PFSK-1 (cell line): ENCODE data around the gene COLEC12.

Experiments used
- FOXP2 ChIP-seq: optimal IDR thresholded peaks from 2 replicates; pipeline ENCODE3; 2011; ENCODE audit warnings: borderline replicate concordance, control low read depth, inconsistent platforms; ENCODE audit not compliant: insufficient read depth; ENCODE audit errors: extremely low read length, extremely low read depth
- POLR2AphosphoS5 ChIP-seq: IDR thresholded peaks from 2 replicates; pipeline ENCODE4 v1.6.1; 2012; ENCODE audit warnings: low read depth, mild to moderate bottlenecking, control low read depth, low read length, moderate library complexity
- REST ChIP-seq, 2 experiments: IDR thresholded peaks; 2 replicates each; pipeline versions ENCODE4 v1.6.1 to v1.8.0; 2011 to 2012; ENCODE audit warnings: low read depth in 2 of 2, low read length in 2 of 2, control low read depth in 1 of 2, inconsistent platforms in 1 of 2, mild to moderate bottlenecking in 1 of 2, moderate library complexity in 1 of 2; ENCODE audit not compliant: insufficient read depth in 1 of 2
- SIN3A ChIP-seq: IDR thresholded peaks from 2 replicates; pipeline ENCODE4 v1.6.1; 2012; ENCODE audit warnings: mild to moderate bottlenecking, low read length, moderate library complexity, borderline replicate concordance; ENCODE audit not compliant: insufficient read depth
- TAF1 ChIP-seq: IDR thresholded peaks from 2 replicates; pipeline ENCODE4 v1.6.1; 2012; ENCODE audit warnings: low read length, control low read depth, borderline replicate concordance; ENCODE audit not compliant: insufficient read depth

Gene COLEC12

DNA sequence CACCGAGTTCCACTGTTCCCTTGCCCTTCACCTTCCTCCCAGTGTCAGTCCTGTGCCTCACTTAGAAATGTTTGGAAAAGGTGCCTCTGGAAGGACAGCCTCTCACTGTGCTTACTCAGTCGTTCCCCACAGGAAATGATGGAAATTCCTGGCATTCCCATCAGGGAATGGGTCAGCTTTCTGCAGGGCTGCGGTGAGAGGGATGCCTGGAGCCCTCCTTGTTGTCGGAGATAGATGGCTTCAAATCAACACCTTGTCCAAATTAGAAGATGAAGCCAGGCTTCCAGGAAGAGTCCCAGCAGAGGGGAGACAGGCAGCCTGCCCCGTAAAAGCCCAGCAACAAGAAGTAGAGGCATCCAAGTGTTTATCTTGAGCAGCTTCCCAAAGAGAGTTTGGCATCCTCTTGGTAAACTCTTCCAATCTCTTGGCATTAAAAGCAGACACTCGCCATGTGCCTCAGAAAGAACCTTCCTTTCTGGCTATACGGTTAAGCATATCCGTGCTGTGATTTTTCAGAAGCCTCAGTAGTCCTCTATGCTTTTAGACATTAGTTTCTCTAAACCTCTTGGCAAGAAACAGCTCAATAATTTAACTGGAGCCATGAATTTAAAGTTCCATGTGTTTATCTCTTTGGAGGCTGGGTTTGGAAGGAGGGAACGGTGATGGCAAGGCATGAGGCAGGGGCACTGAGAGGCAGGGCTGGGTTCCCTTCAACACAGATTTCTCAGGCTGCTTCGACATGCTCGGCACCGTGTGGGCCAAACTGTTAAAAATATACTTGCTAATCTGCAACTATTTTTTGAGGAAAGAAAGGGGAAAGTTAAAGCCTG, 25.1 kb downstream of the COLEC12 start:
- no peak for TF ChIP-seq REST (IDR thresholded peaks at IDR 0.05; ENCODE audit: insufficient read depth in 1 of 2, low read depth in 2 of 2, low read length in 2 of 2)
- no peak for TF ChIP-seq FOXP2
- TF ChIP-seq SIN3A, result no peak
- no peak for TF ChIP-seq TAF1
- no peak for TF ChIP-seq POLR2AphosphoS5

- TF ChIP-seq TAF1 (no peak), FOXP2 (no peak), SIN3A (no peak), POLR2AphosphoS5 (no peak), REST (IDR thresholded peaks at IDR 0.05; ENCODE audit: insufficient read depth in 1 of 2, low read depth in 2 of 2, low read length in 2 of 2) (no peak)
Observed at GRCh38 chr18:474416-474815, 26.1 kb downstream of the COLEC12 start.

DNA sequence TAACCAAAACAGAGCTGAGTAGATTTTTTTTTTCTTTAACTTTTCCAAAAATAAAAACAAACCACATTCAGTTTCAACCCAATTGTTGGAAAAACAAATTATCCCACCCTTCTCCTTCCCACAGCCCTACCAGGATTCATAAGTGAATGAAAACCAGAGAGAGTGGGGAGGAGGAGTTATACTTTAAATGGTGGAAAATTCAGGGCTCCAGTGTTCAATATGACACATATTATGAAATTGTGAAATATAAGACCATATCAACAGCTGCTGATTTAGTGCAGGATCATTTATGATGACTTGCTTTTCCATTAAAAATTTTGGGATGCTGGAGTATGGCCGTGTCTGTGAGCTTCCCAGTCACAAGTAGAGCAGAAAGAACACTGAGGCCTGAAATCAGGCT, 26.7 kb downstream of the COLEC12 start:
- TF ChIP-seq FOXP2 (no peak), SIN3A (no peak), TAF1 (no peak), POLR2AphosphoS5 (no peak), REST (IDR thresholded peaks at IDR 0.05; ENCODE audit: insufficient read depth in 1 of 2, low read depth in 2 of 2, low read length in 2 of 2) (no peak)

- TF ChIP-seq SIN3A, result no peak
- TF ChIP-seq TAF1, result no peak
- no peak for TF ChIP-seq POLR2AphosphoS5
Observed at GRCh38 chr18:471716-472115, 28.8 kb downstream of the COLEC12 start.

DNA sequence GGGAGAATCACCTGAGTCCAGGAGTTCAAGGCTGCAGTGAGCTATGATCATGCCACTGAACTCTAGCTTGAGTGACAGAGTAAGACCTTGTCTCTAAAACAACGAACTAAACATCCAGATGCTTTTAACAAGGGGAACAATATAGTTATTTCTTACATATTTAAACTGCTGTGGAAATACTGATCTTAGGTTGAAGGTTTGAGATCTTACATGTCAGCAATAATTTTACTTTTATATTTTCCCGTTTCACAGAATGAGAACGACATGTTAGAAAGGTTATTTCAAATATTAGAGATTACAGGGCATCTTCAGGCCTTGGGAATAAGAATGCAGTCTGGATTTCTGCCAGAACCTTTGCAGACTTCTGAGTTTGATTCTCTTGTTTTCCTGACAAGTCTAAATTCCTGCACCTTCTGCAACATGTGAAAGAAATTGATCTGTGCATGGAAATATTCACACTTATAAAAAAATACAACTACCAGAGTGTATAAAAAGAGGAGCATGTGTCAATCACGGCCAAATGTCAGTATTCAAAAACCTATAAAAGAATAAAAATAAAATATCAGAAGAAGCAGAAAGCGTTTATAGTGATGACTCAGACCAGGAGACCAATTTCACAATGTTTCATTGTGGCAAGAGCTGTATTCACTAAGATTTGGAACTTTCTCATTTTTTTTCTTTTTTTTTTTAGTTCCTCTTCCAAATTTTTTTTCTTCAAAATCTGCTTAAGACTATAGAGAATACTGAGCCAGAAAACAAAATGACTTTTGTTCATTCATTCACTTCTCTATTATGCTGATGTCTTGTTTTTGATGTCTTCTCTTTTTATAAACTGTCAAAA, 29.6 kb downstream of the COLEC12 start:
- TF ChIP-seq POLR2AphosphoS5 (no peak), FOXP2 (no peak), SIN3A (no peak), REST (IDR thresholded peaks at IDR 0.05; ENCODE audit: insufficient read depth in 1 of 2, low read depth in 2 of 2, low read length in 2 of 2) (no peak), TAF1 (no peak)
